Ovary (tissue), 3 donors: ENCODE measurements around the gene NPPC.

ENCODE experiments used
- EP300 ChIP-seq: sonication (generic); formaldehyde crosslinking; IDR thresholded peaks from one replicate; pipeline ENCODE4 v1.6.1; 2017; ENCODE audit warnings: antibody characterized with exemption
- POLR2A ChIP-seq: fragments of 450-650 bp; IDR thresholded peaks from one replicate; pipeline ENCODE4 v1.6.1; 2017; ENCODE audit warnings: antibody characterized with exemption, mild to moderate bottlenecking, moderate library complexity
- TF ChIP-seq, protein P1 (sequence below), 3 donors: fragments of 450-650 bp in 2 of 3; fragments of 200-600 bp in 1 of 3; IDR thresholded peaks; one replicate each; pipeline versions ENCODE4 v1.5.1 to v1.8.0; 2016 to 2022; ENCODE audit warnings: antibody characterized with exemption in 3 of 3, mild to moderate bottlenecking in 1 of 3
- donor health status: DM: no; HTN: no; CAD: no.

DNA sequence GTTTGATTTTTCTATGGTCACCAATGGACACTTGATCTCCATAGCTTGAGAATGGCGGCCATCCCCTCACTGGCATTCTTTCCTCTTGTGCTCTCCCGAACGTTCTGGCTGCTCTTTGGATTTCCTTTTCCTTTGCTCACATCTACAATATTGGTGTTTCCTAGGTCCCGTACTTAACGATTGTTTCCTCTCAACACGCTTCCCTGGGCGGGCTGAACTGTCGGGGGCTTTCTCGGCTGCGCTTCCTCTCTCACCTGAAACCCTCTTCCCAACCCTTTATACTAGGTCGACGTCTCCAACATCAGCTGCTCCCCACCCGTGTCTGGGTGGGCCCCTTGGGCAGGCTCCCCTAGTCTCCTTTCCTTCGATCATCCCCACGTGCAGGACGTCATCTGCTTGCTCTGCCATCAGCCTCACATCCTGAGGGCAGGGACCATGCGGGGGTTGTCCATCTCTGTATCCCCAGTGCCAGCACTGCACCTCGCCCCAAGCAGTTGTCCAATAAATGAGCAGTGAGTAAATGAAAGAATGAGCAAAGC lies 34.7 kb upstream of the NPPC start:
- TF ChIP-seq, protein P1, sequence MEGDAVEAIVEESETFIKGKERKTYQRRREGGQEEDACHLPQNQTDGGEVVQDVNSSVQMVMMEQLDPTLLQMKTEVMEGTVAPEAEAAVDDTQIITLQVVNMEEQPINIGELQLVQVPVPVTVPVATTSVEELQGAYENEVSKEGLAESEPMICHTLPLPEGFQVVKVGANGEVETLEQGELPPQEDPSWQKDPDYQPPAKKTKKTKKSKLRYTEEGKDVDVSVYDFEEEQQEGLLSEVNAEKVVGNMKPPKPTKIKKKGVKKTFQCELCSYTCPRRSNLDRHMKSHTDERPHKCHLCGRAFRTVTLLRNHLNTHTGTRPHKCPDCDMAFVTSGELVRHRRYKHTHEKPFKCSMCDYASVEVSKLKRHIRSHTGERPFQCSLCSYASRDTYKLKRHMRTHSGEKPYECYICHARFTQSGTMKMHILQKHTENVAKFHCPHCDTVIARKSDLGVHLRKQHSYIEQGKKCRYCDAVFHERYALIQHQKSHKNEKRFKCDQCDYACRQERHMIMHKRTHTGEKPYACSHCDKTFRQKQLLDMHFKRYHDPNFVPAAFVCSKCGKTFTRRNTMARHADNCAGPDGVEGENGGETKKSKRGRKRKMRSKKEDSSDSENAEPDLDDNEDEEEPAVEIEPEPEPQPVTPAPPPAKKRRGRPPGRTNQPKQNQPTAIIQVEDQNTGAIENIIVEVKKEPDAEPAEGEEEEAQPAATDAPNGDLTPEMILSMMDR (IDR thresholded peaks at IDR 0.05), result no peak
- no peak for TF ChIP-seq POLR2A
- no peak for TF ChIP-seq EP300
